Neural crest cell (in vitro differentiated cells): ENCODE data around the gene KCNA5. TPM values are rescaled to one million over a fixed set of nuclear protein-coding genes. Genes with fewer than 3 reads are reported as not detected.

Source experiments
- DNase-seq: peaks from one replicate; pipeline ENCODE4 v3.0.0; 2021; ENCODE audit warnings: low read depth, mixed read lengths, low spot score
- H3K27ac Mint-ChIP-seq: one replicate; pipeline ENCODE4 v1.8.0; 2021; ENCODE audit warnings: mild to moderate bottlenecking, mixed read lengths; ENCODE audit not compliant: unreplicated experiment
- H3K27me3 Mint-ChIP-seq: 2 replicates; pipeline ENCODE4 v1.8.0; 2021; ENCODE audit warnings: low read depth, mild to moderate bottlenecking, mixed read lengths
- H3K36me3 Mint-ChIP-seq: 2 replicates; pipeline ENCODE4 v1.8.0; 2021; ENCODE audit warnings: low read depth, mild to moderate bottlenecking, mixed read lengths
- H3K4me1 Mint-ChIP-seq: 2 replicates; pipeline ENCODE4 v1.8.0; 2021; ENCODE audit warnings: mixed read lengths
- H3K4me3 Mint-ChIP-seq: one replicate; pipeline ENCODE4 v1.8.0; 2021; ENCODE audit warnings: mild to moderate bottlenecking, mixed read lengths
- H3K9me3 Mint-ChIP-seq: 2 replicates; pipeline ENCODE4 v1.8.0; 2021; ENCODE audit warnings: mixed read lengths
- CTCF ChIP-seq: fragments of 200-600 bp; sonication (generic); conservative IDR thresholded peaks from 2 replicates; pipeline ENCODE4 v1.5.0; 2021; ENCODE audit warnings: antibody characterized with exemption, mild to moderate bottlenecking
- total RNA-seq: library from RNA; stranded (reverse); gene quantifications from 2 replicates; pipeline ENCODE4 v1.2.1, GENCODE V29; 2021

Gene KCNA5
- total RNA-seq, 1 donor from 2014 or later, result not detected

- TF ChIP-seq CTCF, result no peak
Observed at GRCh38 chr12:5000658-5001385, 42.9 kb upstream of the KCNA5 start.

GRCh38 chr12:5003025-5003666, 40.5 kb upstream of the KCNA5 start:
- Mint-ChIP-seq H3K9me3 (no peaks in the 10 kb centered on the region), H3K36me3 (no peaks in the 10 kb centered on the region), H3K4me1 (no peaks in the 10 kb centered on the region), H3K27ac (no peak overlapping the region), H3K27me3 (peaks cover 41% of the 10 kb centered on the region), H3K4me3 (no peak overlapping the region)
- DNase-seq, result peak; percentile 68
- TF ChIP-seq CTCF, result peak; percentile 99

More at GRCh38 chr12:5000658-5001385, 42.9 kb upstream of the KCNA5 start:
- H3K27ac Mint-ChIP-seq, result no peak overlapping the region
- H3K36me3 Mint-ChIP-seq, result no peaks in the 10 kb centered on the region
- H3K4me3 Mint-ChIP-seq, result no peak overlapping the region
- H3K4me1 Mint-ChIP-seq, result no peaks in the 10 kb centered on the region
- no peaks in the 10 kb centered on the region for H3K9me3 Mint-ChIP-seq
- peaks cover 52% of the 10 kb centered on the region for H3K27me3 Mint-ChIP-seq
- no peak for DNase-seq

GRCh38 chr12:5008661-5009060, 35.0 kb upstream of the KCNA5 start:
- Mint-ChIP-seq H3K4me1 (no peaks in the 10 kb centered on the region), H3K4me3 (no peak overlapping the region), H3K9me3 (peaks cover 3% of the 10 kb centered on the region), H3K27me3 (peaks cover 28% of the 10 kb centered on the region), H3K27ac (no peak overlapping the region), H3K36me3 (no peaks in the 10 kb centered on the region)
- no peak for DNase-seq
- TF ChIP-seq CTCF, result no peak

GRCh38 chr12:5010151-5010550, 33.5 kb upstream of the KCNA5 start:
- H3K9me3 Mint-ChIP-seq, result peaks cover 3% of the 10 kb centered on the region
- no peak overlapping the region for H3K4me3 Mint-ChIP-seq
- no peak for DNase-seq
- peaks cover 21% of the 10 kb centered on the region for H3K27me3 Mint-ChIP-seq
- H3K4me1 Mint-ChIP-seq, result no peaks in the 10 kb centered on the region
- TF ChIP-seq CTCF, result no peak
- no peaks in the 10 kb centered on the region for H3K36me3 Mint-ChIP-seq
- peak overlapping the region; percentile 6 for H3K27ac Mint-ChIP-seq

GRCh38 chr12:5012337-5012736, 31.3 kb upstream of the KCNA5 start:
- H3K4me1 Mint-ChIP-seq, result no peaks in the 10 kb centered on the region
- TF ChIP-seq CTCF, result no peak
- peaks cover 3% of the 10 kb centered on the region for H3K9me3 Mint-ChIP-seq
- peaks cover 13% of the 10 kb centered on the region for H3K27me3 Mint-ChIP-seq
- no peak overlapping the region for H3K4me3 Mint-ChIP-seq
- no peak overlapping the region for H3K27ac Mint-ChIP-seq
- DNase-seq, result no peak
- no peaks in the 10 kb centered on the region for H3K36me3 Mint-ChIP-seq
